Spleen (tissue), 7 donors: ENCODE data around the gene METTL4.

Experiments used
- POLR2A ChIP-seq, 3 donors: fragments of 450-650 bp; IDR thresholded peaks; one replicate each; pipeline ENCODE4 v1.5.1; 2017; ENCODE audit warnings: antibody characterized with exemption in 3 of 3, mild to moderate bottlenecking in 1 of 3
- POLR2AphosphoS5 ChIP-seq, 3 donors: sonication (generic); formaldehyde crosslinking; IDR thresholded peaks; one replicate each; pipeline ENCODE4 v1.5.1; 2017; ENCODE audit warnings: antibody characterized with exemption in 3 of 3
- TF ChIP-seq, protein P1 (sequence below), 11 experiments: fragments of 200-600 bp in 7 of 11; fragments of 450-650 bp in 4 of 11; sonication (generic) in 4 of 11; IDR thresholded peaks in 8 of 11; conservative IDR thresholded peaks in 3 of 11; 1 replicate in 7 of 11; 2 replicates in 4 of 11; pipeline versions ENCODE4 v1.4.0 to v1.8.0; 2016 to 2021; ENCODE audit warnings: antibody characterized with exemption in 11 of 11, inconsistent platforms in 4 of 11, mild to moderate bottlenecking in 1 of 11
- donor health status: DM: no; HTN: no; CAD: no; lungs with moderate emphysema.
- donor health status: DM: no; HTN: no; CAD: no.
- donor health status: DM: no; HTN: no; CAD: no.

DNA sequence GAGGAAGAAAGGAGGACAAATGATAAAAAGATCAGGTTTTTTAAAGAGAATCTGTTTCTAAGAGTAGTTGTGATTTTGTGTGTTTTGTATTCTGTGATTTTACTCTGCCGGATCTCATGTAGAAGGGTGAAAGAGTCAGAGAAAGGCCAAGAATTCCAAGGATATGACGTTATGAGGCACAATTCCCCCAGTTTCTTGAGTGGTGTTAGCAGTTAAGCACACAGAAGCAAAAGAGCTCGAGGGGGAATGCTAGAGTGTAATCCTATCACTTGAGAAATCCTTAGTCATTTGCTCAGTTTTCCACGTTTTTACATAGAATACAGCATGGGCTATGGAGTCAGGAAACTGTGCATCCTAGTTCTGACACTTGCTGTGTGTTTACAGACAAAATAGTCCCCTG, 34.8 kb downstream of the METTL4 start:
- TF ChIP-seq, protein P1, sequence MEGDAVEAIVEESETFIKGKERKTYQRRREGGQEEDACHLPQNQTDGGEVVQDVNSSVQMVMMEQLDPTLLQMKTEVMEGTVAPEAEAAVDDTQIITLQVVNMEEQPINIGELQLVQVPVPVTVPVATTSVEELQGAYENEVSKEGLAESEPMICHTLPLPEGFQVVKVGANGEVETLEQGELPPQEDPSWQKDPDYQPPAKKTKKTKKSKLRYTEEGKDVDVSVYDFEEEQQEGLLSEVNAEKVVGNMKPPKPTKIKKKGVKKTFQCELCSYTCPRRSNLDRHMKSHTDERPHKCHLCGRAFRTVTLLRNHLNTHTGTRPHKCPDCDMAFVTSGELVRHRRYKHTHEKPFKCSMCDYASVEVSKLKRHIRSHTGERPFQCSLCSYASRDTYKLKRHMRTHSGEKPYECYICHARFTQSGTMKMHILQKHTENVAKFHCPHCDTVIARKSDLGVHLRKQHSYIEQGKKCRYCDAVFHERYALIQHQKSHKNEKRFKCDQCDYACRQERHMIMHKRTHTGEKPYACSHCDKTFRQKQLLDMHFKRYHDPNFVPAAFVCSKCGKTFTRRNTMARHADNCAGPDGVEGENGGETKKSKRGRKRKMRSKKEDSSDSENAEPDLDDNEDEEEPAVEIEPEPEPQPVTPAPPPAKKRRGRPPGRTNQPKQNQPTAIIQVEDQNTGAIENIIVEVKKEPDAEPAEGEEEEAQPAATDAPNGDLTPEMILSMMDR (IDR thresholded peaks at IDR 0.05 in 8 of 11, conservative IDR thresholded peaks at IDR 0.05 in 3 of 11), result no peak
- no peak for TF ChIP-seq POLR2A (IDR thresholded peaks at IDR 0.05)
- no peak for TF ChIP-seq POLR2AphosphoS5 (IDR thresholded peaks at IDR 0.05)
